VCaP (cell line): Measurements from ENCODE around the gene NDUFB4.

ENCODE experiments used
- H3K27ac ChIP-seq: fragments of 450-650 bp; 2 replicates; pipeline ENCODE4 v1.5.1; 2017
- TF ChIP-seq, protein P1 (sequence below): fragments of 450-650 bp; conservative IDR thresholded peaks from 2 replicates; pipeline ENCODE4 v1.5.1; 2017; ENCODE audit warnings: mild to moderate bottlenecking, moderate library complexity

The NDUFB4 gene

DNA sequence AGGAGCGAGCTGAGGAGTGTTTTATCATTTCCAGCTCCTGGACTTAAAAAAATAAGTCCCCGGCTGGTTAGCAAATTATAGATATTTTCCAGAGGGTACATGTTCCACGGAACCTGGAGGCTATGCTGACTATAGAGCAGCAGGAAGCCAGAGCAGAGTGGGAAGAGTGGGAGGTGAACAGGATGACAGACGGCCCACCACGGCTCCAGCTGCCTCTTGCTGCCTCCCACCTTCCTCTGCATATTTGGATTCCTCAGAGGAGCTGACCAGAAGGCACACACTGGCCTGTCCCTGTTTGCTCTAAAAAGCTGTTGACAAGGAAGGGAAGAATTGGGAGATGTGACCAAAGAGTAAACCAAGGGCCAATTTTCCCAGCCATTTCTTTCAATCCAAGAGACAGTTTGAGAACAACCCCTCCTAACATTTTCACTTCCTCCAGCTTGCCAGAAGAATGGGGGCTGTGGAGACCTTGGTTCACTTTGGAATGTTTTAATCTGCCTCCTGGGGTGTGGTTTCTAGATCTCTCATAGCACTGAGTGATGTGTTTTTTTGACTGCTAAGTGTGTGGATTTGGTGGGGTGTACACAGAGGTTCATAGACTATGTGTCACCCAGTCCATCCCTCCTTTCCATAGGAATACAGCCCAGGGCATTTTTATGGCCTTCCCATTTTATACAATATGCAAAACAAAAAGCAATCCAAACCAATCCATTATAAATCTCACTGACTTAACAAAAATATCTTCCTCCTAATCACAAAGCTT, 49.1 kb downstream of the NDUFB4 start:
- TF ChIP-seq, protein P1, sequence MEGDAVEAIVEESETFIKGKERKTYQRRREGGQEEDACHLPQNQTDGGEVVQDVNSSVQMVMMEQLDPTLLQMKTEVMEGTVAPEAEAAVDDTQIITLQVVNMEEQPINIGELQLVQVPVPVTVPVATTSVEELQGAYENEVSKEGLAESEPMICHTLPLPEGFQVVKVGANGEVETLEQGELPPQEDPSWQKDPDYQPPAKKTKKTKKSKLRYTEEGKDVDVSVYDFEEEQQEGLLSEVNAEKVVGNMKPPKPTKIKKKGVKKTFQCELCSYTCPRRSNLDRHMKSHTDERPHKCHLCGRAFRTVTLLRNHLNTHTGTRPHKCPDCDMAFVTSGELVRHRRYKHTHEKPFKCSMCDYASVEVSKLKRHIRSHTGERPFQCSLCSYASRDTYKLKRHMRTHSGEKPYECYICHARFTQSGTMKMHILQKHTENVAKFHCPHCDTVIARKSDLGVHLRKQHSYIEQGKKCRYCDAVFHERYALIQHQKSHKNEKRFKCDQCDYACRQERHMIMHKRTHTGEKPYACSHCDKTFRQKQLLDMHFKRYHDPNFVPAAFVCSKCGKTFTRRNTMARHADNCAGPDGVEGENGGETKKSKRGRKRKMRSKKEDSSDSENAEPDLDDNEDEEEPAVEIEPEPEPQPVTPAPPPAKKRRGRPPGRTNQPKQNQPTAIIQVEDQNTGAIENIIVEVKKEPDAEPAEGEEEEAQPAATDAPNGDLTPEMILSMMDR = no peak
- no peak overlapping the region for H3K27ac ChIP-seq

DNA sequence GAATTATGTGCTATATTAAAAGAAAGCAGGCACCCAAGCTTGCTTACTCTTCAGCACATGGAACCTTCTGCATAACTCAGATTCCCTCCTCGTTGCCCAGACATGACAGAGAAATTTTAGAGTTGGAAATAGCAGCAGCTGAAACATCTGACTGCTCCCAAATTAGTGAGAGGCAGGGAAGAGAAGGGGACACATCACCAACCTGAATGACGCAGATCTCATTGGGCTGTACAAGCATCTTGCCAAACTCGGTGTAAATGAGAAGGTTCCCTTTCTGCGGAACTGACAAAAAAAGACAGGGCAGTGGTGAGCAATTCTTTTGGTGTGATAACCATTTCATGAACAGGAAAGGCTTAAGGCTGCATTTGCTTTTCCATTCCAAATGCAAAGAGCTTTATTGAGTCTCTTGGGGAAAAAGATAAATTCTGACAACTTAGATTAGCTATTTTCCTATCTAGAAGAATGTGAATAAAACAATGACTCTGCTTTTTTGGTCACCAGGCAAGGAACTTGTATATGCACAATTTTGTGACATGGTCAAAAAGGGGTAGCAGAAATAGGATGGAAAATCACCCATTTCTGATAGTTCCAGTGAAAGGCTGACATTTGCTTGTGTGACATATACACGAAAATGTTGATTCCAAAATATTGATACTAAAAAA, 50.8 kb downstream of the NDUFB4 start:
- TF ChIP-seq, protein P1 = no peak
- H3K27ac ChIP-seq = no peak overlapping the region

DNA sequence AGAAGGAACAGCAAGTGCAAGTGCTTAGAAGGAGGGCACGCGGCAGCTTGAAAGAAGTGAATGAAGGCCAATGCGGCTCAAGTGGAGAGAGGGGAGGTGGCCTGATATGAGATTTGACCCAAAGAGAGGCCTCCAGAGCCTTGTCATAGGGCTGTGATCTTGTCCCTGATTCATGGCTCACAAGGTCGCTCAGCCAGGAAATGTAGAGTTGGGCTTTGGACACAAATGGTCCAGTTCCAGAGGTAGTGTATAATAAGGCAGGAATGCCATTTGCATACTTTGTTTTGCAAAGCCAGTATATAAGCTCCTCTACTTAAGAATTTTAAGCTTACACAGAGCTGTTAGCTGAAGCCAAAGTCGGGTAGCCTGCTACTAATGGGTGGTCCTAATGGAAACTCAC, 52.2 kb downstream of the NDUFB4 start:
- TF ChIP-seq, protein P1 = no peak
- H3K27ac ChIP-seq = no peak overlapping the region

DNA sequence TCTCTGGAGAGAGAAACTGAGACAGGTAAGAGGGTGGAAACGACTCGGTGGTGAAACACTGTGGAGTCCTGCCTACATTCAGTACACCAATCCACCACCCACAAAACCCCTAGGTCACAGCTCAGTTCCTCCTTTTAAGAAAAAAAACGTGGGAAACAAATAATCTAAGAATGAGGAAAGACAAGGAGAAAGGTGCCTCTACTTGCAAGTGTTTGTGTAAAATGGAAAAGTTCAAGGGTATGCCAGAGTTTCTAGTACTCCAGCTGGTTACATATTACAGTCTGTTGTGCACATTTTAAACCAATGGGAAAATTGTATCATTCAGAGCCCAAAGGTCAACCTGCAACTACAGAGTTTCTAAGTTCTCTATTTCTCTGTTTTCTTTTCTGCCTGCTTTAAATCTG, 53.7 kb downstream of the NDUFB4 start:
- H3K27ac ChIP-seq = no peak overlapping the region
- TF ChIP-seq, protein P1 = no peak

DNA sequence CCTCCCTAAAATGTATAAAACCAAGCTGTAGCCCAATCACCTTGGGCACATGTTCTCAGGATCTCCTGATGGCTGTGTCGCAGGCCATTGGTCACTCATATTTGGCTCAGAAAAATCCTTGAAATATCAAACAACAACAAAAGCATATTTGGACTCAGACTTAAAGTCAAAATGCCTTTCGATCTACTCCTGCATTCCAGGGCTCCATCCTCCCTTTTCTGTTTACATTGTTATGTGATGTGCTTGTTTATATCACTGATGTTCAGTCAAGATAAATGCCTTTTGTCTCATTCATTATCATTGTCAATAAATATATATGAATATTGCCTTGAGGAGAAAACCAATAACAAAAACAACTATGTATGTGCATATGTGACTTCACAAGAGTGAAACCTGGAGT, 54.2 kb downstream of the NDUFB4 start:
- TF ChIP-seq, protein P1 = no peak

More for the DNA sequence above, 54.2 kb downstream of the NDUFB4 start:
- no peak overlapping the region for H3K27ac ChIP-seq
